Measurements from ENCODE around the gene APBA3. TPM values are rescaled to one million over a fixed set of nuclear protein-coding genes. Genes with fewer than 3 reads are reported as not detected.
A peak's percentile ranks its signal among the peaks of the same experiment; 100 is the strongest.

The APBA3 gene
- total RNA-seq, 4 donors from 2014 or later: 28.5 to 48.1 (median 41.8) TPM

- H3K27me3 ChIP-seq: peaks cover 0 to 8% of the 10 kb centered on the region in 2 donors
- TF ChIP-seq POLR2A (IDR thresholded peaks at IDR 0.05): peak; percentile 77 to 95
- peak in 1 of 6 experiments; percentile 51 for TF ChIP-seq CTCF (IDR thresholded peaks at IDR 0.05)
- H3K27ac ChIP-seq: peak overlapping the region; percentile 25 to 93 (median 86)
- H3K4me1 ChIP-seq: peaks cover 0 to 45% (median 9%) of the 10 kb centered on the region in 4 donors
- no peaks in the 10 kb centered on the region for H3K9me3 ChIP-seq
- peak; percentile 83 to 98 (median 97) for DNase-seq
- peak overlapping the region; percentile 42 to 75 (median 60) for H3K4me3 ChIP-seq
- no peaks in the 10 kb centered on the region for H3K36me3 ChIP-seq
Measured at GRCh38 chr19:3721131-3721886, 40.2 kb downstream of the APBA3 start.

- Histone ChIP-seq H3K4me3 (peak overlapping the region in 2 of 4 donors; percentile 27 to 72), H3K4me1 (peaks cover 0 to 39% (median 9%) of the 10 kb centered on the region in 4 donors), H3K27me3 (peaks cover 0 to 8% of the 10 kb centered on the region in 2 donors), H3K9me3 (no peaks in the 10 kb centered on the region), H3K27ac (peak overlapping the region in 3 of 4 donors; percentile 82 to 93 (median 90)), H3K36me3 (no peaks in the 10 kb centered on the region)
- peak in 1 of 6 experiments; percentile 13 for TF ChIP-seq CTCF (IDR thresholded peaks at IDR 0.05)
- TF ChIP-seq POLR2A (IDR thresholded peaks at IDR 0.05): peak; percentile 46 to 62
- DNase-seq: peak in 2 of 3 donors; percentile 94
Measured at GRCh38 chr19:3720349-3720917, 41.1 kb downstream of the APBA3 start.

- peaks cover 0 to 34% (median 9%) of the 10 kb centered on the region in 4 donors for H3K4me1 ChIP-seq
- no peaks in the 10 kb centered on the region for H3K9me3 ChIP-seq
- H3K4me3 ChIP-seq: peak overlapping the region in 1 of 4 donors; percentile 27
- DNase-seq: no peak
- peak overlapping the region in 3 of 4 donors; percentile 82 to 93 (median 90) for H3K27ac ChIP-seq
- no peaks in the 10 kb centered on the region for H3K36me3 ChIP-seq
- TF ChIP-seq POLR2A (IDR thresholded peaks at IDR 0.05) (no peak), CTCF (IDR thresholded peaks at IDR 0.05) (no peak)
- H3K27me3 ChIP-seq: peaks cover 0 to 8% of the 10 kb centered on the region in 2 donors
Measured at GRCh38 chr19:3719868-3720267, 41.6 kb downstream of the APBA3 start.

- Histone ChIP-seq H3K4me3 (no peak overlapping the region), H3K27ac (peak overlapping the region in 2 of 4 donors; percentile 61 to 71), H3K4me1 (peaks cover 0 to 45% (median 3%) of the 10 kb centered on the region in 4 donors), H3K36me3 (no peaks in the 10 kb centered on the region), H3K27me3 (no peaks in the 10 kb centered on the region), H3K9me3 (no peaks in the 10 kb centered on the region)
- peak in 1 of 3 donors; percentile 62 for DNase-seq
- no peak for TF ChIP-seq POLR2A (IDR thresholded peaks at IDR 0.05)
- TF ChIP-seq CTCF (IDR thresholded peaks at IDR 0.05): no peak
Measured at GRCh38 chr19:3716147-3716668, 45.3 kb downstream of the APBA3 start.

- H3K4me1 ChIP-seq: peaks cover 0 to 29% (median 2%) of the 10 kb centered on the region in 4 donors
- H3K36me3 ChIP-seq: no peaks in the 10 kb centered on the region
- H3K27ac ChIP-seq: peak overlapping the region in 3 of 4 donors; percentile 63 to 83 (median 79)
- peak overlapping the region in 2 of 4 donors; percentile 28 to 30 for H3K4me3 ChIP-seq
- TF ChIP-seq CTCF (IDR thresholded peaks at IDR 0.05) (no peak), POLR2A (IDR thresholded peaks at IDR 0.05) (peak in 1 of 2 donors; percentile 57)
- DNase-seq: peak in 2 of 3 donors; percentile 75 to 84
- H3K9me3 ChIP-seq: no peaks in the 10 kb centered on the region
- H3K27me3 ChIP-seq: no peaks in the 10 kb centered on the region
Measured at GRCh38 chr19:3712663-3713611, 48.6 kb downstream of the APBA3 start.

Measured in Peyer's patch (tissue), 4 donors.